HG03064 (cell line): Measurements from ENCODE around the gene CLN6.
"Not testable (repeated sequence)": the region's sequence is repeated elsewhere in the genome, so short reads cannot be mapped to it uniquely, and the experiment has no call there.

Experiments used
- ATAC-seq: cut with Tn5 transposase; IDR thresholded peaks from one replicate; pipeline ENCODE4 v1.9.1; 2021; ENCODE audit warnings: low read depth; ENCODE audit not compliant: unreplicated experiment

Gene CLN6

DNA sequence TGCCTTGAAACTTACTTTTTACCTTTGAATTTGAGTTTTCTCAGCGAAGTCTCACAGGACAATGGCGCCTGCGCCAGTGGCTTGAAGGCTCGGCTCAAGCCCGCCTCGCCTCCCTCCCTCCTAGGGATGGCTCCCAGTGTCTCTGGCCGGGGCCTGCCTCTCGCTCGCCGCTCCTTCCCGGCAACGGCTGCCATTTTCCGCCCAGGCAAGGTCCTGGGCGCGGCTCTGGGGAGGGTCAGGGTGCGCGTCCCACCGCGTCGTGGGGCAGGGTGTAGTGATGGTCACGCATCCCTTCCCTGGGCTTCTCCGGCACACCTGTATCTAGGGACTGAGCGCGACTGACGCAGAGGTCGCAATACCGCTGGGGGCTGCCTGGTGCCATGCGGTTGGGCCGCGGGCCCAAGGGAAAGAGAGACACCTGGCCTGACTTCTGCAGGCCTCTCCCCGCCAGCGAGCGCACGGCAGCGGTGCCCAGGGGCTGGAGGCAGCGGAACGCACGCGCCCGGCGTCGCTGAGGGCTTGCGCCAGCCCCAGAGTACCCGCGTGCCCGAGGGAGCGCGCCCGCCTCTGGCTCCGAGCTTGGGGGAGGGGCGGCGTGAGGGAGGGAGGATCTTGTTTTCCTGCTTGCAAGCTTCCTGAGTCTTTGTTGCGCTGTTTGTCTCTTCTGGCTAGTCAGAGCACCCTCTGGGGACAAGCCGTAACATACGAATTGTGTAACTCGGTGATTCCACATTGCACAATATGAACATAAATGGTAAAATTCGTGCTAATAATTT, 27.3 kb upstream of the CLN6 start:
- no peak for ATAC-seq

DNA sequence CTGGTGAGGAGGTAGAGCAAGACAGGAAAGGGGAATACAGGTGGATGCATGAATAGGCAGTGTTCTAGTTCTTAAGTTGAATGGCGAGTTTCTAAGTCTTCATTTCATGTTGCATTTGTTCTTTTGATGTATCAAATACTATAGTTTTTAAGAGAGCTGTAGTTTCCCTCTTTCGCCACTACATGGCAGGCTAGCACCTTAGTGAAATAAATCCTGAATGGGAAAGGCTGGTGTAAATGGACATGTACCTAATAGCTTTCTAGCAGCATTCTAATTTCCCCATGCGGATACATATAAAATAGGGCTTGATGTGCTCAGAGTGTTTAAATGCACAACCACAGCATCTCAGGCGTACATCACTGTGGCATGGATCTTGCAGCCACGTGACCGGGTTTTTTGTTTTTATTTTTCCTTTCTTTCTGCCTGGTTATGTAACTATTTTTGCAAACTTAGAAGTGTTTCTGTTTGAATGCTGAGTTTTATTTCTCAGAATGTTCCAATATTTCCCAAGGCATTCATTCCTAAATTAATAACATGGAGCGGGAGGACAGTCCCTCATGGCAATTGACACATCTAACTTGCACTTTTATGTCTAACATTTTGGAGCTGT, 23.5 kb upstream of the CLN6 start:
- no peak for ATAC-seq

DNA sequence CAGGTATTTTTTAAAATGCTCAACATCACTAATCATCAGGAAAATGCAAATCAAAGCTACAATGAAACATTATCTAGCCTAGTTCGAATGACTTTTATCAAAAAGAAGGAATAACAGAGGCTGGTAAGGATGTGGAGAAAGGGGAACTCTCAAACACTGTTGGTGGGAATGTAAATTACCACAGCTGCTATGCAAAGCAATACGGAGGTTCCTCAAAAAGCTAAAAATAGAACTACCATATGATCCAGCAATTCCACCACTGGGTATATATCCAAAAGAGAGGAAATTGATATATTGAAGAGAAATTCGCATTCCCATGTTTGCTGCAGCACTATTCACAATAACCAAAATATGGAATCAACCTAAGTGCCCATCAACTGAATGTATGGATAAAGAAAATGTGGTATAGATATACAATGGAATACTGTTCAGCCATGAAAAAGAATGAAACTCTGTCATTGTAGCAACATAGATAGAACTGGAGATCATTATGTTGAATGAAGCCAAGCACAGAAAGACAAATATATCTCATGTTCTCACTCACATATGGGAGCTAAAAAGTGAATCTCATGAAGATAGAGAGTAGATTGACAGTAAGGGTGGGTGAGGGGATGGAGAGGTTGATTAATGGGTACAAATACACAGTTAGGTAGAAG, 19.7 kb upstream of the CLN6 start:
- no peak for ATAC-seq

DNA sequence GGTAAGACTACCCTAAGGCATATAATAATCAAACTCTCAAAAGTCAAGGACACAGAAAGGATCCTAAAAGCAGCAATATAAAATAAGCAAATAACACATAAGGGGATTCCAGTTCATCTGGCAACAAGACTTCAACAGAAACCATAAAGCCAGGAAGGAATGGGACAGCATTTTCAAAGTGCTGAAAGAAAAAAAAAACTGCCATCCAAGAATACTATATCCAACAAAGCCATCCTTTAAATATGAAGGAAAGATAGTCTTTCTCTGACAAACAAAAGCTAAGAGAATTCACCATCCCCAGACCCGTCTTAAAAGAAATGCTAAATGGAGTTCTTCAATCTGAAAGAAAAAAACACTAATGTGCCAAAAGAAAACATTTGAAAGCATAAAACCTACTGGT, 14.7 kb upstream of the CLN6 start:
- no peak for ATAC-seq

DNA sequence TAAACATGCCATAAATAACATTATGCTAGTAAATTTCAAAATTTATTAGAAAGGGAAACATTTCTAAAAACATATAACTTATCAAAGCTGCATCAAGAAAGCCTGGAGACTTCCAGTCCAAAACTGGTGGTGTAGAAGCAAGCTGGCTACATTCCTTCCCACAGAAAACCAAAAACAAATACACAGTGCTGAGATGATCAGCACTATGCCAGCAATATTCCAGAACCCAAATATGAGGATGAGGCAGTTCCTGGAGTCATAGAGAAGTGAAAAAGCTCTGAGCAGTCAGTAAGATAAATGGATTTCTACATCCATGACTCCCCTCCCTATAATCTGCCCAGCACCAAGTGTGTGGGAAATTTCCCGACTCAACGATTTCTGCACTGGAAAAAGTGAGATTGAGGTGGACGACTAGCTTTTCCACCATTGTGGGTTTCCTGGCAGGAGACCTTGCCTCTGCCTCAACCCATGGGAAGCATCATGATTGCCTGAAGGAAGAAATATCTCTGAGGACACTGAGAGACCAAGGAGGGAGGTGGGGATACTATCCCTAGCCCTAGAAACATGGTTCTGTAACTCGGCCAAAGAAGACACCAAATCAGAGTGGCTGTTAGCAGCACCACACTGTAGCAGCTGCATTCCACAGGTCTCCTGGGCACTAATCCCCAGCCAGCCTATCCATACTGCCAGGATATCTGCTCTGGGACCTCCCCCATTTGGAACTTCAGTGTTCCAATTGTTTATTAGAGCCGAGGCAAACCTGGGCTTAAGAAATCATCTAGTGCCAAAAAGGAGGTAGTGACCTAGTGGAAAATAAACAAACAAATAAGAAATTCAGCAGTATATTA, 11.8 kb upstream of the CLN6 start:
- ATAC-seq, result no peak

DNA sequence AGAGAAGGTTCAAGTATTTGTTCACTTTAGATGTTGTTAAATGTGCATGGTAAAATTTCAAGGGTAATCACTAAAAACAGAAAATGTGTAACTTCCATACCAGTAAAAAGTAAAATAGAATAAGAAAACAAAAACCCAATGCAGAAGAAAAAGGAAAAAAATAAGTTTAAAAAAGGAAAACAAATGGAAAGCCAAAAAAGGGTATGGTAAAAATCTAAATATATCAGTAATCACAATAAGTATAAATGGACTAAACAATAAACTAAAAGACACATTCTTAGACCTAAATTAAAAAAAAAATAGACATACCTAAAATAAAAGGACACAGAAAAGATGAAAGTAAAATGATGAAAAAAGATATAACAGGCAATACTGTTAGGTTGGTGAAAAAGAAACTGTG, 9.5 kb upstream of the CLN6 start:
- ATAC-seq, result no peak

DNA sequence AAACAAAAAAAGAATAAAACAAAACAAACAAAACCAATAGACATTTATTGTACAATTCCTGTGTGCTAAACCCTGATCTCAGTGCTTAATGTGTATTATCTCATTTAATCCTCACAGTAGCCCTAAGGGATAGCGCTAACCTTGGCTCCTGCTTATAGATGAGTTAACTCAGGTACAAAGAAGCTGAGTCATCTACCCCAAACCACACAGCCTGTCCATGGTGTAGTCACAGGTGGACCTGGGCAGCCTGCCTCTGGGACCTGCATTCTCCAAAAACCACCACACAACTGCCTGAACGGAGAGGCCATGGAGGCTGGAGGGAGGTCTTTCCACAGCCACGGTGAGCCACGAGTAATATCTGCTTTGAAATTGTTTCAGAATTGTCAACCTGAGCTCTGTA, 5.5 kb upstream of the CLN6 start:
- no peak for ATAC-seq

DNA sequence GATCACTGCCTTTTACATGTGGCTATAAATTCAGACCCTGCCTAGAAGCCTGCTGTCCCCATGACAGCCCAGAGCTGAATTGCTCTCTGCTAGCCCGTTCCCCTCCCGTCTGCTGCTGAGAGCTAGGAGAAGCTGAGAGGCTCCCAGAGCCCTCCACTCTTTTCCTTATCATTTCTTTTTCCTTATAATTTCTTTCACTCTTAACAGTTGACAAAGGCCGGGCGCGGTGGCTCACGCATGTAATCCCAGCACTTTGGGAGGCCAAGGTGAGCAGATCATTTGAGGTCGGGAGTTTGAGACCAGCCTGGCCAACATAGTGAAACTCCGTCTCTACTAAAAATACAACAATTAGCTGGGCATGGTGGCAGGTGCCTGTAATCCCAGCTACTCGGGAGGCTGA, 5.0 kb upstream of the CLN6 start:
- ATAC-seq, result not testable (repeated sequence)

DNA sequence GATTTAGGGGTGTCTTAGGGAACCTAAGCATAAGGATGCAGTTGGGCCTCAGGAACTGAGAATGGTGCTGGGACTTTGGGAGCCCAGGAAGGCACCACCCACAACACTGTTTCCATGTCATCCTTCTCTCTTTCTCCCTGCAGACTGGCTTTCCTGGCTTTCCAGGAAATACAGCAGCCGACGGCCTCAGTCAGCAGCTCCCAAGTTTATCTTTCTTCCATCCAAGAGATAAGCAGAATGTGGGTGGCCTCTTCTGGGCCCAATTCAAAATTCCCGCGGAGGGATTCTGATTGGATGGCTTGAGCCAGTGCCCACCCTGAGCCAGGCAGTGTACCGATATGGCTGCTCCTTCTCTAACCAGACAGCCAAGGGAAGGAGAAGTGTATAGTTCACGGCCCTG, 4.5 kb upstream of the CLN6 start:
- ATAC-seq, result no peak

DNA sequence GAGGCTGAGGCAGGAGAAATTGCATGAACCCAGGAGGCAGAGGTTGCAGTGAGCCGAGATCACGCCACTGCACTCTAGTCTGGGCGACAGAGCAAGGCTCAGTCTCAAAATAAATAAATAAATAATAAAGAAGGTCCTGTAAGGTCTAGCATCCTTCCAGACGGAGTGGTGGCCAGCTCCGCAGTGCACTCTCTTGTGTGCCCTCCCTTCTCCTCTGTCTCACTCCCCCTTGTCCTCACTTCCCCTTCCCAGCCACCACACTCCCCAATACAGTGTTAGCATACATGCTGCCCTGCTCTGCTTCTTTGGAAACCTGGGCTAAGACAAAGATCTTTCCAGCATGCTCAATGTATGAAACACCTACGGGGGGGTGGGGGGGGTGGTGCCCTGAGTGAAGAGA, 3.4 kb upstream of the CLN6 start:
- ATAC-seq, result no peak

DNA sequence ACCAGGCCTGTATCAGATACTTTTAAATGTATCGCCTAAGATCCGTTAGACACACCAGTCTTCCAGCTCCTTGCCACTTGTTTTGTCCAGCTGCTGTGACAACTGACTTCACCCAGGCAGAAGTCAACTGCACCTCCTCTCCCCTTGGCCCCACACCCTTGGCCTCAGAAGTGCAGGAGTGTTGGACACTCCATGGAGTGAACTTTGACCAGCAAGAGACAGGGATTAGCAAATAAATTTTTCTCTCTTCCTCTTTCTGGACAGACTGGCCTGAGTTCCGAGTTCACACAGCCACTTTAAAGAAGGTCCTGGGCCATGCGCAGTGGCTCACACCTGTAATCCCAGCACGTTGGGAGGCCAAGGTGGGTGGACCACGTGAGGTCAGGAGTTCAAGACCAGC, 2.9 kb upstream of the CLN6 start:
- no peak for ATAC-seq

DNA sequence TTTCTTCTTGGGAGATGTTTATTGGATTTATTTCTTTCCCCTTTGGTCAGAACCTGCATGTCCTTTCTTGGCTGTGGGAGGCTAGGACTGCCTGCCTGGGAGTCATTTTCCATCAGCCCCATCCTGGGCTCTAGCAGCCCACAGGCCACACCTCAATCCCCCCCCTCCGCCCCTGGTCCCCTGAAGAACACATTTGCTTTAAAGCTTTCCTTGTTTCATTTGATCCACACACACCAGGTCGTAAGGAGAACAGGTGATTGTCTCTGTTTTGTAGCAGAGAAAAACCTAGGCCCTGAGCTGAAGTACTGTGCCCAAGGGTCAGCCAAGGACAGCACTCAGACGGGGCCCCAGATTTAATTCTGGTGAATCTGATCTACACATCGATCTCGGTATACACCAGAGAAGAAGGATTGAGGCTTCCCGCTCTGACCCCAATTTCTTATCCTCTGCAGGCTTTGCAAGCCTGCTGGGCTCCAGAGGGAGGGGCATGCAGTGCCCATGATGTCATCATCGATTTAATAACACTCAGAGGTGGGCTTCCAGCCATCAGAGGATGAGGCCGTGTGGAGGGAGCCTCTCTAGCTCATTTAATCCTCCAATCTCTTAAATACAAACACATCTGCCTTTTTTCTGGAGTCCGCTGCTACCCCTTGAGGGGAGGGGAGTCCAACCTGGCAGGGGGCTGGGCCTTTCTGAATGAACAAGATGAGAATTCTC, 1.7 kb upstream of the CLN6 start:
- no peak for ATAC-seq

DNA sequence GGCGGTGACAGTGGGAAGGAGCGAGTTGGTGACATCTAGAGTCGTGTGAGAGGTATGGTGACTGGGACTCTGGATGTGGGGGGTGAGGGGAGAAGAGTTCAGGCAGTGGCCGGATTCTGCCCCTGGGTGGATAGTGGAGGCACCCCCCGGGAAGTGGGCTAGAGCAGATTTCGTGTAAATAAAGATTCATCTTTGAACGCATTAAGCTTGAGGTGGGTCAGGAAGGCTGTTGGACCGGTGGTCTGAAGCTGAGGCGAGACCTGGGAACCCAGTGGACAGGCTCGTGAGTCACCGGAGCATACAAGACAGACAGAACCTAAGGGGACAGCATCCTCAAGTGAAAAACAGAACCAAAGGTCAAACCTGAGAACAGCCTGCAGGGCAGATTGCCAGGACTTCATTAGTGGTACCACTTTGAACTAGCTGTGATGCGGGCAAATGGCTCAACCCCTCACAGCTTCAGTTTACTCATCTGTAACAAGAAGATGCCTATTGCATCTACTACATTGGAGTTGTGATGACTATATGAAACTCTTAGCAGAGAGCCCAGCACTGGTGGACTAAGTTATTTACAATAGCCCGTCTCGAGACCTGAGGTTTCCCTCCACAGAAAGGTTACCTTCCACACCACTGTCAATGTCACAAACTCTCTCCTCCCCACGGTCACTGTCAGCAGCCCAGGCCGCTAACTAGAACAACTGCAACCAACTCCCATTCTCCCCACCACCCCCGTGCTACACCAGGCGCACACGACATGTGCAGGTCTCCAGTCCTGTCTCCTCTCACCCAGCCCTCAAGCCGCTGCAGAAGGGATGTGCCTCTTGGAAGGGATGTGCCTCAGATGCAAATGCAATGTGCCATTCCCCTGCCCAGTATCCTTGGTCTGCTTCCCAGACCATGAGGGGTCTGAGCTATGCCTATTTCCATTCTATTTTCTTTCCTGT, 901 bp upstream of the CLN6 start:
- no peak for ATAC-seq

DNA sequence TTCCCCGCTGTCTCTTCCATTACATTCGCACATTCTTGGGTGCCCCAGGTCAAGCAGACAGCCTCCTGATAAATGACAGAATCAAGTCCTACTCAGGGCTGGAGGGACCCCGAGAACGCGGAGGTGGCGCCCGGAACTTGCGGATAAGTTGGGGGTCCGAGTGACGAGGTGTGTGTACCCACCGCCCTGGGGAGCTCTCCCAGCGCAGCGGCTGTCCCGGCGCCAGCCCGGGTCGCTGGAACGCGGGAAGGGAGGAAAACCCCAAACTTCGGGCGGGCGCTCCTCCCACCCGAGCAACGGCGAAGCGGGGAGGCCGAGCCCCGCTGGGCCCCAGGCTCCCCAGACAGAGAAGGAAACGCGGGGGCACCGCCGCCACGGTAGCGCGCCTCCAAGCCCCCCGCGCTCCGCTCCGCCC, 550 bp downstream of the CLN6 start:
- peak; percentile 25 for ATAC-seq

DNA sequence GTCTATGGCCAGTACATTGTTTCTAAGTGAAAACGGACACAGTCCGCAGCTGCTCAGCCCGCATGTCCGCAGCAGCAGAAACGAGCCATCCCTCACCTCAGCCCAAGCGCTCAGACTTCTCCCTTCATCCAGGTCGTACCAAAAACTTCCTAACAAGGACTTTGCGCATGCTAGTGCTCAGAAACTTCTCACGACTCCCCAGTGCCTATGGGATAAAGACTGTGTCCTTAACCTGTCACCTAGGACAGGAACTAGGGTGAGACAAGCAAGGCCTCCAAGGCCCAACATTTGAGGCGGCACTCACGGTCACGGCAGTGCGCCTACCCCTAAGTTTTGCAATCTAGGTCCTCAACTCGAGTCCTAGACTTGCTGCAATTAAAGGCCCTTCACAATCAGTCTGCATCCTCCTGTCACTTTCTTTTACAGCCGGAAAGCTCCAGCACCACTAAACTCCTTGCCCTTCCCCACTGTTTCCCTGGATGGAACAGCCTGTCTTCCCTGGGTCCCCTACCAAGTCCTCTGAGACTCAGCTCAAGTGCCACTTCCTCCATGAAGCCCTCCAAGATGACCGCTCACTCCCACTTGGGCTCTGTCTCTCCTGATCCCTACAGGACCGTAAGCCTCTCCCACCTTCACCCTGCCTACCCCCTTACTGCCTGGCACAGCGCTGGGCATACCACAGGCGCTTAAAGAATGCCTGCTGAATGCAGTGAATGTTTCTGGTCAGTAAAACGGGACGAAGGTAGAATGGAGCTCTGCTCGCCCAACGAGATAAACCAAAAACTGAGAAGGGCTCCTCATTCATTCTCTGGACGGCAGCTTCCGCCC, 1.2 kb downstream of the CLN6 start:
- no peak for ATAC-seq

DNA sequence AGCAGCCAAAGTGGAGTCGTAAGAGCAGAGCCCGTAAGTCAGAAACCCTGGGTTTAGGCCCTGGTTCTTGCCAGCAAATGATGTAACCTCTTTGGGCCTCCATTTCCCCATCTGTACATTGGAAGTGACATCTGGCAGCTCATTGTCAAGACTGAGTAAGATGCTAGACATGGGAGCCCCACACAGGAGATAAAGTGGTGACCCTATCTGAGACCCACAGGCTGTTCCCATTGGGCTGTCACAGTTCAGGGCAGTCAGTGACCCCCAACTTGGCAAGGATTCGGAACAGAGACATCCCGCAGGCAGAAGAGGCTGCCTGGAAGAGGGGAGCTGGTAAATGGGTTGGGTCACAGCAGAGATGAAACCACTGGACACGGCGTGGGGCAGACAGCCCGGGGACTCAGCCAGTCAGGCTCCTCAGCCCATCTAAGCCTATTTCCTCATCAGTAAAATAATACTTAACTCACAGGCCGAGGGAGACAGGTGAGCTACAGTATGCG, 1.8 kb downstream of the CLN6 start:
- no peak for ATAC-seq

DNA sequence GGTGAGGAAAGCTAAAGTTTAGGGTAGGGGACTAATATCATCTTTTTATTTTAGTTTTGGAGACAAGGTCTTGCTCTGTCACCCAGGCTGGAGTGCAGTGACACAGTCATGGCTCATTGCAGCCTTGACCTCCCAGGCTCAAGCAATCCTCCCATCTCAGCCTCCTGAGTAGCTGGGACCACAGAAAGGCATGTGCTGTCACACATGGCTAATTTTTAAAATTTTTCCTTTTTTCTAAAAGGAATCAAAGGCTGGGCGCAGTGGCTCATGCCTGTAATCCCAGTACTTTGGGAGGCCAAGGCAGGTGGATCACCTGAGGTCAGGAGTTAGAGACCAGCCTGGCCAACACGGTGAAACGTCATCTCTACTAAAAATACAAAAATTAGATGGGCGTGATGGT, 4.1 kb downstream of the CLN6 start:
- not testable (repeated sequence) for ATAC-seq

DNA sequence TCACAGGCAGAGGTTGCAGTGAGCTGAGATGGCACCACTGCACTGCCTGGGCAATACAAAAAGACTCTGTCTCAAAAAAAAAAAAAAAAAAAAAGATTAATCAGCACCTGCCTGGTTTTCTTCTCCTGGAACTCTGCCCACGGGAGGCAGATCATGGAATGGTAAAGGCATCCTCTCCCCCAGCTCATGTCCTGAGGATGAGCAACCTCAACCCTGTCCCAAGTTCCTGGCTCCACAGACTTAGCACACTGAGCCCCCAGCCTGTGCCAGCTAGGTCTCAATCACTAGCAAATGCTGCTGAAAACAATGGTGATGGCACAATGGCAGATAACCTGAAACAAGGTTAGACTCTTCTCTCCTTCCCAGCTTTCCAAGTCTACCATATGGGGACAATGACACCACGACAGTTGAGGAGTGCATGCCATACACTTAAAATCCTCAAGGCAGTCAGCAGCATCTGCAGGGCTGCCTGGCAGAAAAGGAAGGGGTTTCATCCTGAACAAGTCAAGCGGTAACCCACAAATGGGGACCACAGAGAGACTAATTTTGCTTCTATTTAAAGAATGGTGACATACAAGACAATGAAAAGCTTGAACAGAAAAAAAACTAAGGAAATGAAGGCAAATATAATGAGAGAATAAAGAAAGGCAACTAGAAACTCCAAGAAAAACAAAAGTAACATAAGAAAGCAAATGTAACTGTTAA, 4.8 kb downstream of the CLN6 start:
- ATAC-seq, result no peak
